Inferior parietal cortex (tissue), 1 donor: ENCODE measurements around the gene ID1.
"Not testable (repeated sequence)": the region's sequence is repeated elsewhere in the genome, so short reads cannot be mapped to it uniquely, and the experiment has no call there.

Experiments
- DNase-seq: peaks from one replicate; pipeline ENCODE4 v3.0.0-alpha.2; 2016; ENCODE audit errors: extremely low spot score

The ID1 gene

GRCh38 chr20:31573555-31574321 is 31.4 kb upstream of the ID1 start:
- no peak for DNase-seq

- DNase-seq: not testable (repeated sequence)
These were observed 30.1 kb upstream of the ID1 start for GRCh38 chr20:31574986-31575385.

- no peak for DNase-seq
These were observed 28.3 kb upstream of the ID1 start for GRCh38 chr20:31576751-31577150.

- DNase-seq: no peak
These were observed 27.9 kb upstream of the ID1 start for GRCh38 chr20:31577194-31577593.

GRCh38 chr20:31578448-31579138 is 26.5 kb upstream of the ID1 start:
- DNase-seq: no peak

GRCh38 chr20:31579245-31579644 is 25.8 kb upstream of the ID1 start:
- DNase-seq: no peak

GRCh38 chr20:31579941-31580651 is 25.0 kb upstream of the ID1 start:
- not testable (repeated sequence) for DNase-seq

GRCh38 chr20:31580706-31581105 is 24.4 kb upstream of the ID1 start:
- DNase-seq: no peak

- no peak for DNase-seq
These were observed 23.7 kb upstream of the ID1 start for GRCh38 chr20:31581391-31581790.

GRCh38 chr20:31587545-31588389 is 17.3 kb upstream of the ID1 start:
- DNase-seq: no peak

GRCh38 chr20:31590717-31591225 is 14.3 kb upstream of the ID1 start:
- DNase-seq: no peak

GRCh38 chr20:31593221-31594001 is 11.7 kb upstream of the ID1 start:
- no peak for DNase-seq

GRCh38 chr20:31594002-31594557 is 11.0 kb upstream of the ID1 start:
- DNase-seq: no peak

- DNase-seq: no peak
These were observed 10.3 kb upstream of the ID1 start for GRCh38 chr20:31594558-31595379.

- DNase-seq: no peak
These were observed 9.8 kb upstream of the ID1 start for GRCh38 chr20:31595380-31595653.

- DNase-seq: no peak
These were observed 9.3 kb upstream of the ID1 start for GRCh38 chr20:31595654-31596411.

GRCh38 chr20:31596412-31596715 is 8.7 kb upstream of the ID1 start:
- DNase-seq: not testable (repeated sequence)

GRCh38 chr20:31596831-31597480 is 8.1 kb upstream of the ID1 start:
- no peak for DNase-seq

- no peak for DNase-seq
These were observed 7.6 kb upstream of the ID1 start for GRCh38 chr20:31597481-31597855.
